HG03060 (cell line): Measurements from ENCODE around the gene INTS15.
A peak's percentile ranks its signal among the peaks of the same experiment; 100 is the strongest.
"Not testable (repeated sequence)": the region's sequence is repeated elsewhere in the genome, so short reads cannot be mapped to it uniquely, and the experiment has no call there.

Experiments used
- ATAC-seq: cut with Tn5 transposase; IDR thresholded peaks from one replicate; pipeline ENCODE4 v1.9.1; 2021; ENCODE audit warnings: low read depth, moderate number of reproducible peaks; ENCODE audit not compliant: unreplicated experiment

INTS15 gene

GRCh38 chr7:6576867-6577368 is 12.9 kb upstream of the INTS15 start:
- not testable (repeated sequence) for ATAC-seq

GRCh38 chr7:6577369-6578113 is 12.3 kb upstream of the INTS15 start, which contains the start of gene ZDHHC4:
Gene ZDHHC4, plus strand, starts transcription at chr7:6577454. Its CDS starts 3,108 bp downstream, at chr7:6580562.
- peak; percentile 86 for ATAC-seq

- no peak for ATAC-seq
These were observed 11.4 kb upstream of the INTS15 start for GRCh38 chr7:6578114-6579084.

GRCh38 chr7:6579446-6579845 is 10.4 kb upstream of the INTS15 start:
- ATAC-seq = no peak

- not testable (repeated sequence) for ATAC-seq
These were observed 3.9 kb upstream of the INTS15 start for GRCh38 chr7:6585746-6586432.

GRCh38 chr7:6588566-6588965 is 1.3 kb upstream of the INTS15 start:
- no peak for ATAC-seq

GRCh38 chr7:6589151-6589828 is 531 bp upstream of the INTS15 start:
- ATAC-seq = no peak

GRCh38 chr7:6590645-6591110 is 857 bp downstream of the INTS15 start:
- no peak for ATAC-seq

- ATAC-seq = no peak
These were observed 10.3 kb downstream of the INTS15 start for GRCh38 chr7:6600093-6600492.

- ATAC-seq = no peak
These were observed 14.6 kb downstream of the INTS15 start for GRCh38 chr7:6604458-6604857.

- ATAC-seq = no peak
These were observed 17.2 kb downstream of the INTS15 start for GRCh38 chr7:6606866-6607583.

- ATAC-seq = no peak
These were observed 17.8 kb downstream of the INTS15 start for GRCh38 chr7:6607651-6608051.

- ATAC-seq = no peak
These were observed 18.3 kb downstream of the INTS15 start for GRCh38 chr7:6608081-6608480.

- ATAC-seq = no peak
These were observed 19.0 kb downstream of the INTS15 start for GRCh38 chr7:6608794-6609193.

GRCh38 chr7:6612819-6613218 is 23.0 kb downstream of the INTS15 start:
- ATAC-seq = no peak

GRCh38 chr7:6613706-6614105 is 23.9 kb downstream of the INTS15 start:
- no peak for ATAC-seq

- no peak for ATAC-seq
These were observed 25.3 kb downstream of the INTS15 start, which contains the start of gene ZNF853 for GRCh38 chr7:6614953-6615722. Gene ZNF853, plus strand, starts transcription at chr7:6615610. Its CDS starts 565 bp downstream, at chr7:6616175.
